HEK293 (cell line): ENCODE results near the gene ENKUR.

Experiments
- CTCF ChIP-seq: fragments of 450-650 bp; formaldehyde crosslinking; IDR thresholded peaks from 2 replicates; pipeline ENCODE4 v1.5.1; 2016; ENCODE audit warnings: missing biosample characterization, missing genetic modification characterization
- ZNF24 ChIP-seq: fragments of 450-650 bp; formaldehyde crosslinking; IDR thresholded peaks from 2 replicates; pipeline ENCODE4 v1.5.1; 2016; ENCODE audit warnings: missing biosample characterization, missing genetic modification characterization

GRCh38 chr10:24951201-24952142 lies 64.5 kb downstream of the ENKUR start:
- TF ChIP-seq CTCF (tag by site-specific recombination) (no peak), ZNF24 (no peak)
